ENCODE results near the gene CLEC10A.

The CLEC10A gene

DNA sequence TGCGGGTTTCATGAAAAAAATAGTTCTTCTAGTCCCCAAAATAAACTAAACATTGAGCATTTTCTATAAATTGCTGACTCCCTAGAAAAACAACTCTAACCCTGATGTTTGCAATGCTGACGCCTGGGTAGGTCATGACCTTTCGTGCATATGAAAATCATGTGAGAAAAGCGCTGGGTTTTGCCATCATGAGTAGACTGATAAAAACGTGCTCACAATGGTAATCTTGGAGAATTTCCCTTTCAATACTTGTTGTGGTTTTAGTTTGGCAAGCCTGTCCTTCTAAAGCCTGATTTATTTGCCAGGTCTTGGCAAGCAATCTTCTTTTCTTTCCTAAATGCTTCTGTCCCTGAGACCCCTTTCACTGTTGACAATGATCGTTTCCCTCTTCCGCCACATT, 4.0 kb upstream of the CLEC10A start:
- Mint-ChIP-seq H3K9me3 (peaks cover 2% of the 10 kb centered on the region), H3K4me3 (no peak overlapping the region), H3K27me3 (ENCODE audit: low read depth) (peaks cover 4% of the 10 kb centered on the region), H3K27ac (no peak overlapping the region), H3K36me3 (ENCODE audit: low read depth) (no peaks in the 10 kb centered on the region), H3K4me1 (peaks cover 7% of the 10 kb centered on the region)
- TF ChIP-seq, protein P1, sequence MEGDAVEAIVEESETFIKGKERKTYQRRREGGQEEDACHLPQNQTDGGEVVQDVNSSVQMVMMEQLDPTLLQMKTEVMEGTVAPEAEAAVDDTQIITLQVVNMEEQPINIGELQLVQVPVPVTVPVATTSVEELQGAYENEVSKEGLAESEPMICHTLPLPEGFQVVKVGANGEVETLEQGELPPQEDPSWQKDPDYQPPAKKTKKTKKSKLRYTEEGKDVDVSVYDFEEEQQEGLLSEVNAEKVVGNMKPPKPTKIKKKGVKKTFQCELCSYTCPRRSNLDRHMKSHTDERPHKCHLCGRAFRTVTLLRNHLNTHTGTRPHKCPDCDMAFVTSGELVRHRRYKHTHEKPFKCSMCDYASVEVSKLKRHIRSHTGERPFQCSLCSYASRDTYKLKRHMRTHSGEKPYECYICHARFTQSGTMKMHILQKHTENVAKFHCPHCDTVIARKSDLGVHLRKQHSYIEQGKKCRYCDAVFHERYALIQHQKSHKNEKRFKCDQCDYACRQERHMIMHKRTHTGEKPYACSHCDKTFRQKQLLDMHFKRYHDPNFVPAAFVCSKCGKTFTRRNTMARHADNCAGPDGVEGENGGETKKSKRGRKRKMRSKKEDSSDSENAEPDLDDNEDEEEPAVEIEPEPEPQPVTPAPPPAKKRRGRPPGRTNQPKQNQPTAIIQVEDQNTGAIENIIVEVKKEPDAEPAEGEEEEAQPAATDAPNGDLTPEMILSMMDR (IDR thresholded peaks at IDR 0.05; ENCODE audit: unreplicated experiment in 3 of 3), result no peak

GRCh38 chr17:7083592-7083991, 3.5 kb upstream of the CLEC10A start:
- TF ChIP-seq, protein P1 (IDR thresholded peaks at IDR 0.05; ENCODE audit: unreplicated experiment in 3 of 3), result no peak
- H3K4me3 Mint-ChIP-seq, result no peak overlapping the region
- no peak overlapping the region for H3K27ac Mint-ChIP-seq
- H3K36me3 Mint-ChIP-seq (ENCODE audit: low read depth), result no peaks in the 10 kb centered on the region
- peaks cover 2% of the 10 kb centered on the region for H3K9me3 Mint-ChIP-seq
- H3K27me3 Mint-ChIP-seq (ENCODE audit: low read depth), result peaks cover 8% of the 10 kb centered on the region
- H3K4me1 Mint-ChIP-seq, result peaks cover 7% of the 10 kb centered on the region

DNA sequence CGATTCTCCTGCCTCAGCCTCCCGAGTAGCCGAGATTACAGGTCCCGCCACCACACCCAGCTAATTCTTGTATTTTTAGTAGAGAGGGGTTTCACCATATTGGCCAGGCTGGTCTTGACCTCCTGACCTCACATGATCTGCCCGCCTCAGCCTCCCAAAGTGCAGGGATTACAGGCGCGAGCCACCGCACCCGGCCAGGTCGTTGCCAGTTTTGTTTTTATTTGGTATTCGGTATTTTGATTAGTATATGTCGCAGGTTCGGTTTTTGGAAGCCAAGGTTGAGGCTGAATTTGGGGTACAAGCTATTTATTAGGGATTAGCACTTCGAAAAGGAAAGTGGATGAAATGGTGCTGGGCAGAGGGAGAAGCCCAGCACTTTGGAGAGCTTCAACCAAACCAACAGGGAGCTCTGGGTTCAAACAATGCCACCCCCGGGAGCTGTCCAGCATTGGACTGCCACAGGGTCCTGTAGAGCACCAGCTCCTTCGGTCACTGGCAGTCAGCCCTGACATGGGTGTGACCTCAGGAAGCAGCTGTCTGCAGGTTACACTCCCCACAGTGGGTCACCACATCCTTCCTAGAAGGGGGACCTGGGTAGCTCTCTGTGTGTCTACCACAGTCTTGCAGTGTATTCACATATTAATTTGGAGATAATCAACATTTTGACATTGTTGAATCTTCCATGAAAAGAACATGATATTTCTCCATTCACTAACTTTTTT, 1.5 kb upstream of the CLEC10A start:
- H3K4me1 Mint-ChIP-seq, result peaks cover 7% of the 10 kb centered on the region
- H3K9me3 Mint-ChIP-seq, result peaks cover 2% of the 10 kb centered on the region
- TF ChIP-seq, protein P1 (IDR thresholded peaks at IDR 0.05; ENCODE audit: unreplicated experiment in 3 of 3), result no peak
- no peak overlapping the region for H3K27ac Mint-ChIP-seq
- no peaks in the 10 kb centered on the region for H3K36me3 Mint-ChIP-seq (ENCODE audit: low read depth)
- peaks cover 18% of the 10 kb centered on the region for H3K27me3 Mint-ChIP-seq (ENCODE audit: low read depth)
- H3K4me3 Mint-ChIP-seq, result no peak overlapping the region

GRCh38 chr17:7080456-7081041, 498 bp upstream of the CLEC10A start:
- Mint-ChIP-seq H3K9me3 (peaks cover 2% of the 10 kb centered on the region), H3K27me3 (ENCODE audit: low read depth) (peaks cover 18% of the 10 kb centered on the region), H3K36me3 (ENCODE audit: low read depth) (no peaks in the 10 kb centered on the region), H3K4me1 (peaks cover 7% of the 10 kb centered on the region), H3K27ac (no peak overlapping the region), H3K4me3 (no peak overlapping the region)
- TF ChIP-seq, protein P1 (IDR thresholded peaks at IDR 0.05; ENCODE audit: unreplicated experiment in 3 of 3), result no peak

DNA sequence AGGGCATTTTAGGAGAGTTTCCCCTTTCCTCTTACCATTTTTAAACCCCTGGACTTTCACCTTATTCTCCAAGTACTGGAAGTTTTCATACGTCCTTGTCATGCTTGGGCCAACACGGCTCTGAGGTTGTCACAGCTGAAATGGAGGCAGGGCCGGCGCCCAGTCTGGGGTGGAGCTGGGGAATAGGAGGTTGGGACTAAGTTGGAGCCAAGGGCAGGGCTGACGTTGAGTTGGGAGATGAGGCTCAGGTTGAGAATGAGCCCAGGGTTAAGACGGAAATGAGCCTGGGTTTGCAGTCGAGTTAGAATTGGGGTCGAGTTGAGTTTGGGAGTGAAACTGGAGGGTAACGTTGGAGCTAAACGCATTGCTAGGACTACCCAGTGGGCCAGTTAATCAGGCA, 1.3 kb downstream of the CLEC10A start:
- H3K36me3 Mint-ChIP-seq (ENCODE audit: low read depth), result no peaks in the 10 kb centered on the region
- peaks cover 19% of the 10 kb centered on the region for H3K27me3 Mint-ChIP-seq (ENCODE audit: low read depth)
- no peak overlapping the region for H3K4me3 Mint-ChIP-seq
- TF ChIP-seq, protein P1 (IDR thresholded peaks at IDR 0.05; ENCODE audit: unreplicated experiment in 3 of 3), result no peak
- peaks cover 7% of the 10 kb centered on the region for H3K4me1 Mint-ChIP-seq
- H3K9me3 Mint-ChIP-seq, result peaks cover 2% of the 10 kb centered on the region
- no peak overlapping the region for H3K27ac Mint-ChIP-seq
